ENCODE measurements around the gene FBRSL1. TPM values are rescaled to one million over a fixed set of nuclear protein-coding genes. Genes with fewer than 3 reads are reported as not detected.
"Not testable (repeated sequence)": the region's sequence is repeated elsewhere in the genome, so short reads cannot be mapped to it uniquely, and the experiment has no call there.

The FBRSL1 gene
- total RNA-seq, 1 donor from 2014 or later, result 7.5 TPM

- no peak for DNase-seq (ENCODE audit: low spot score)
Measured at GRCh38 chr12:132470397-132470796, 19.6 kb upstream of the FBRSL1 start.

GRCh38 chr12:132471011-132471857 lies 18.7 kb upstream of the FBRSL1 start:
- peak; percentile 29 for DNase-seq (ENCODE audit: low spot score)

GRCh38 chr12:132471858-132472255 lies 18.1 kb upstream of the FBRSL1 start:
- no peak for DNase-seq (ENCODE audit: low spot score)

DNA sequence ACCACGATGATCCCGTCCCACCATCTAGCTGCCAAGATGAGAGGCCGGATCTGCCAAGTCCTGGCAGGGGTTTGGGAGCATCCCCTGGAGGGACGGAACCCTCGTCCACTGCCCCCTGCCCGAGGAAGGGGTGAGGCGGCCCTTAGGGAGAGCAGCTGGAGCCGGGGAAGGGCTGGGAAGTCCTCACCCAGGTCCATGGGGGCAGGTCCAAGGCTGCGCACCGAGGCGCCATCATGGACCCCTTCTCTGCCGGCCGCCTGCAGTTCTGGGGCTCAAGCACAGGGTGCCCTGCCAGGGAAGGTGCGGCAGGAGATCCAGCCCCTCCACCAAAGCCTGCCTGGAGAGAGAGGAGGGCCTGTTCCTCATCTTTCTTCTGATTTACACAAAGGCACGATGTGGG lies 17.6 kb upstream of the FBRSL1 start:
- DNase-seq (ENCODE audit: low spot score), result no peak

GRCh38 chr12:132474237-132474741 lies 15.7 kb upstream of the FBRSL1 start:
- no peak for DNase-seq (ENCODE audit: low spot score)

- not testable (repeated sequence) for DNase-seq (ENCODE audit: low spot score)
Measured at GRCh38 chr12:132474799-132475303, 15.1 kb upstream of the FBRSL1 start.

DNA sequence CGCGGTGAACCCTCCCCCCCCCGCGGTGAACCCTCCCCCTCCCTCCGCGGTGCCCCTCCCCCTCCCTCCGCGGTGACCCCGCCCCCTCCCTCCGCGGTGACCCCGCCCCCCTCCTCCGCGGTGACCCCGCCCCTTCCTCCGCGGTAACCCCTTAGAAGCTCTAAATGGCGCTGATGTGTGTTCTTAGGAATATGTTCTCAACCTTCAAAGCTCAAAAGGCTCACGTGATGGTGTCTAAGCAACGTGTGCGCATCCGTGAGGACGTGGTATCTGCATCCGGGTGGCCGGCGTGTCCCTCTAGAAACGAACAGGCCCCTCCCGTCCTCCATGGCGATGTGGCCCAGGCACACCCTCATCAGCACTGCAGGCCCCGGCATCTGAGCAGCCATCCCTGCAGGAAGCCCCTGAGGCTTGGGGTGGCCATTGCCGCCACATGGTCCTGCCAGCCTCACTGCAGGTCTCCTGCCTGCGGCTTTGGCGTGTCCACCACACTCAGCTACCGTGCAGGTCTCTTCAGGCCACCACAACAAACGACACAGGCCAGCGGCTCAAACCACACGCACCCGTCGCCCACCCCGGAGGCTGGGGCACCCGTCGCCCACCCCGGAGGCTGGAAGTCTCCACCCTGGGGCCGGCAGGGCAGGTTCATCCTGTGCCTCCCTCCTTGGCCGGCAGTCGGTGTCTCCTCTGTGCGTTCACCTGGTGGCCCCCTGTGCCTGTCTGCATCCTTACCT lies 14.5 kb upstream of the FBRSL1 start:
- DNase-seq (ENCODE audit: low spot score), result no peak

DNA sequence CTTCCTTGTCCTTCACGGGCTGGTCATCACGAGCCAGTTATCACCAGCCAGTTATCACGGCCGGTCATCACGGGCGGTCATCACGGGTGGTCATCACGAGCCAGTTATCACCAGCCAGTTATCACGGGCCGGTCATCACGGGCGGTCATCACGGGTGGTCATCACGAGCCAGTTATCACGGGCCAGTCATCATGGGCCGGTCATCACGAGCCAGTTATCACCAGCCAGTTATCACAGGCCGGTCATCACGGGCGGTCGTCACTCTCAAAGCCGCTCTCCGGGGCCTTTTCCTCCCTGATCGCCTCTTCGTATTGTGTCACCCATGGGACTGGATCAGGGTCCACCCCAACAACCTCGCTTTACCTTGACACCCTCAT lies 13.9 kb upstream of the FBRSL1 start:
- DNase-seq (ENCODE audit: low spot score), result no peak

- DNase-seq (ENCODE audit: low spot score), result no peak
Measured at GRCh38 chr12:132476421-132476820, 13.5 kb upstream of the FBRSL1 start.

- no peak for DNase-seq (ENCODE audit: low spot score)
Measured at GRCh38 chr12:132477017-132477702, 12.8 kb upstream of the FBRSL1 start.

DNA sequence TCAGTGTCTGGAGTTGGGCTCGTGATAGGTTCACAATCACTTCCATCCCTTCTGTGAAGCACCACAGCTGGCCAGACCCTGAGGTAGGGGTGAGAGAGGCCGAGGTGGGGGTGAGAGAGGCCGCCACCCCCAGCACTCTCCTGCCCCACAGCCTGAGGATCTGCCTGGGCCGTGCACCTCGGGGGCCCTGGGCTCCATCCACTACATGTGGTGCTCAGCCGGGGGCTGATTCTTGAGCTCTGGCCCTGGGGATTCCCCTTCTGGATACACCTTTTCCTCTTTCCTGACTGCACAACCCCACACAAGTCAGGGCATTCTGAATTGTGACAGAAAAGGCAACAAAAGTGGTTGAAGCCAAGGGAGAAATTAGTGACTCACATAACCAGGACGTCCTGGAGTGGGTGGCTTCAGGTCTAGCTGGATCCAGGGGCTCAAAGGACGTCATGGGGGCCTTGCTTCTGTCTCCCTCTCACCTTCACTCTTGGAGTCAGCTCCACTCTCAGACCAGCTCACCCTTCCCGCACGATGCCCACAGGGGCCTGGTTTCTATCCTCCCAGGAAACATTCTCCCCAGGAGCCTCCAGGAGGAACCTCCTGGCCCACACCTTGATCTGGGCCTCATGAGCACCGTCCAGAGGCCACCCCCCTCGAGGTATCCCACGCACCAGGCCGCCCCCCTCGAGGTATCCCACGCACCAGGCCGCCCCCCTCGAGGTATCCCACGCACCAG lies 12.1 kb upstream of the FBRSL1 start:
- no peak for DNase-seq (ENCODE audit: low spot score)

DNA sequence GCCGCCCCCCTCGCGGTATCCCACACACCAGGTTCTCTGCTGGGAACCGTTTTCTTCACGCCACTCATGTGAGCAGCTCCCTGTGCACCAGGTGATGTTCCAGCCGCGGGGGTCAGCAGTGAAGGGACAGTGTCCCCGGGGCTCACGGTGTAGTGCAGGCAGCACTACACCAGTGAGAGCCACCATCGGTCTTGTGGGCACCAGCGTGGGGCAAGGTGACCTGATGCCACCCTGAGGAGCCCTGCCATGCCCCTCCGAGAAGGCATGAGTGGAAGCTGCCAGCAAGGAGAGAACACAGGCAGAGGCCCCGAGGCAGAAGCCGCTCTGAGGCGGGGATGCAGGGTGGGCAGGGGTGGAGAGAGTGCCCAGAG lies 11.5 kb upstream of the FBRSL1 start:
- DNase-seq (ENCODE audit: low spot score), result no peak

DNA sequence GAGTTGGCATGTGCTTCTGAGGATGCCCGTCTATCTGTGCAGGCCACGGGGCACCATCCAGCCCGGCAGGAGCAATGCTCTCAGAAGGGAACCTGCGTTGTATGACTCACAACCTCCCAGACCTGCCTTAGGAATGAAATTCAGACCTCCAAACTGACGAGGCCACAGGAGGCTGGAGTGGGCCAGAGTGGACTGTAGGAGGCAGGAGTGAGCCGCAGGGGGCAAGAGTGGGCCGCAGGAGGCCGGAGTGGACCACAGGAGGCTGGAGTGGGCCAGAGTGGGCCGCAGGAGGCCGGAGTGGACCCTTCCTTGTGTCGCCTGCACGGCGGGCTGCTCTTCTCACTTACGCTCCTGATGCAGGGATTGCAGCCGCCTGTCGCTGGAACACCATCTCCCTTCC lies 11.1 kb upstream of the FBRSL1 start:
- DNase-seq (ENCODE audit: low spot score), result no peak

DNA sequence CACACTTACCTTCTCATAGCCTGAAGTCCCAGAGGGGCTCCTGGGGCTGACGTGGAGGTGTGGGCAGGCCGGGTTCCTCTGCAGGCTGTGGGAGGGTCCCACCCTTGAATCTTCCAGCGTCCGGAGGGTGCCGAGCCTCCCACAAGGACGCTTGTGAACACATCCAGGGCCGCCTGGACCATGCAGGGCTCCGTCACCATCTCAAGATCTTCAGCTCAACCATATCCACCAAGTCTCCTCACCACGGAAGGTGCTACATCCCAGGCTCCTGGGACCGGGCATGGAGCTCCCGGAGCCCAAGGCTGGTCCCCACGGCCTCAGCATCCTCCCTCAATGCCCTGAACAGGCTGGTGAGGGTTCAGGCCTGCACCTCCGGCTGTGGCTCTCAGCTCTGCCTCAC lies 10.7 kb upstream of the FBRSL1 start:
- DNase-seq (ENCODE audit: low spot score), result no peak

DNA sequence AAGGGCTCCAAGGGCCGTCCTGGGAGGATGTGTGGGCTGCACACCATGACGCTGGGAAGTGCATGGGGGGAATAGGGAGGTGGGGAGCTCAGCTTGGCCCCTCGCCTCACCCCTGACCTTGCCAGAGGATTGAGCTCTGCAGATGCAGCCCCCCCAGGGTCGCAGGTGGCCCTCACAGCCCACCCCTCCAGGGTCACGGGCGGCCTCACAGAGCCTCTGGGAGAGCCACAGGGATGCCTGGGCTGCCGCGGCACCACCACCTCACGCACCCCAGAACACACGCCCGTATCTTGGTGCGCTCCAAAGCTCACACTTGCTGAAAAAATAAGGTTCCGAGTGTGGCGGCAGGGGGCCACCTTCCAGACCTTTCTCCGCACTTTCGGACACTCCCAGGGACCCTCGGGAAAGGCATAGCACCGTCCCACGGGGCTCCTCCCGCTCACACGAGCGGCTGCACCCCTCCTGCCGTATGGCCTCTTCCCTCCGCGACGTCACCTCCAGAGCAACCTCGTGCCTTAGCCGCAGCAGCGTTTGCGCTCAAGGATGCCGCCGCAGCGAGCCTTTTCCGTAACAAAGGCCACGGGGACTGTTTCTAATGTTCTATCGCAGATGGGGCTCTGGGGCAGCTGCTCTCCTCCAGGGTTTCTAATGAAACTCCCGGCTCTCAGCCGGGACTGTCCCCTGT lies 9.9 kb upstream of the FBRSL1 start:
- no peak for DNase-seq (ENCODE audit: low spot score)

DNA sequence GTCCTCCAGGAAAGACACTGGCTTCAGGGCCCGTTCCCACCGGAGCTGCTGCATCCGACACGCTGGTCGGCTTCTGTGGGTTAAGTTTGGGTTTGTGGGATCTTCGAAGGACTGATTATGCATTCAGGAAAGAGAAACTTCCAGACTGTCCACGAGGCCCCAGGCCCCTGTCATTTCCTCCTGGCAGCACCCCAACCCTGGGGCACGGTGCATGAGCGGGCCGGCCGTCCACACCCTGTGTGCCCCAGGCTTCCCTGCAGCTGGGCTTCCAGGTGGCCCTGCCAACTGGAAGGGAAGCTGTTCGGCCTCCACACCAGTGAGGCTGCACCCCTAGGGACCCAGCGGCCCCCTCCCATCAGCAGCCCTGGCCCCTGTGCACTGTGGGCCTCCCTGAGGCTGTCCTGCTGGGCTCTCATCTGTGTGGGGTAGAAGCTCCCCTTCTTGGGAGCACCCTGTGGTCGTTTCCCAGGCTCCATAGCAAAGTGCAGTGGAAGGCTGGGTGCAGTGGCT lies 9.3 kb upstream of the FBRSL1 start:
- DNase-seq (ENCODE audit: low spot score), result no peak

DNA sequence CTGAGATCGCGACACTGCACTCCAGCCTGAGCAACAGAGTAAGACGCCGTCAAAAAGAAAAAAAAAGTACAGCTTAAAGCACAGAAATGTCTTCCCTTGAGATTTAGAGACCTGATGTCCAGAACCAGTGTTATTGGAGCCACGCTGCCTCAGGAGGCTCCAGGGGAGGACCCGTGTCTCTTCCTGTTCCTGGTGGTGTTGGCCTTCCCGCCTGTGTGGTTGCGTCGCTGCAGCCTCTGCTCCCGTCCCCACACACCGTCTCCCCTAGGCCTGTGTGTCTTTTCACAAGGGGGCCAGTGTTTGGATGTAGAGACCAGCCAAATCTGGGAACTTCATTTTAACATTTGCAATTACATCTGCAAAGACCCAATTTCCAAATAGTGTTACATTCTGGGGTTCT lies 8.6 kb upstream of the FBRSL1 start:
- DNase-seq (ENCODE audit: low spot score), result no peak

DNA sequence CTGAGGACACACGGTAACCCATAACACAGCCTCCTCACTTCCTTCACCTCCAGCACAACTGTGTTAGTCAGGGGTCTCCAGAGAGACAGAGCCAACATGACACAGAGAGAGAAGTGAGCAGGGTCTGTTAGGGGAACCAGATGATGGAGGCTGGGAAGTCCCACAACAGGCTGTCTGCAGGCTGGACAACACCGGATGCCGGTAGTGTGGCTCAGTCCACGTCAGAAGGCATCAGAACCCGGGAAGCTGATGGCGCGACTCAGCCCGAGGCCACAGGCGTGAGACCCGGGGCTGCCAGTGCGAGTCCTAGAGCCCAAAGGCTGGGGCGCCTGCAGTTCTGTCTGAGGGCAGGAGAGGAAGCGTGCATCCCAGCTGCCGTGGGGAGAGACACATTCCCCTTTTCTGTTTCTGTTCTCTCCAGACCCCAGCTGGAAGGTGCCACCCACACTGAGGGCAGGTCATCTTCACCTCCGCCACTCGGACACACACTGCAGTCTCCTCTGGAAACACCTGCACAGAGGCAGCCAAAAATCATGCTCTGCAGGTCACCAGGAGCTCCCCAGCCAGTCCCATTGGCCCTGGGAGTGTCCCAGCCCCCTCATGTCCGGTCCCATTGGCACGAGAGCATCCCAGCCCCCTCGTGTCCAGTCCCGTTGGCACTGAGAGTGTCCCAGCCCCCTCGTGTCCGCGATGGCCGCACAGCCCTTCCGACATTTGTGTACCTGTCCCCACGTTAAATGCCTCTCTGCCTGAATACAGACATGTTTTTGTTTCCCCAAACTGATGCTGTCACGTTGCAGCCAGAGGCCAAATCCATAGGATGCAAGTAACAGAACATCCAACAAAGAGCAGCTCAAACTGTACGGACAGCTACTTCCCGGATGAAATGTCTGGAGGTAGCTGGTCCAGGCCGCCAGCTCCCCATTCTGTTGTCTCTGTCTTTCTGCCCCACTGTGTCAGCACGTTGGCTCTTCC lies 7.9 kb upstream of the FBRSL1 start:
- DNase-seq (ENCODE audit: low spot score), result no peak

GRCh38 chr12:132482771-132483170 lies 7.2 kb upstream of the FBRSL1 start:
- no peak for DNase-seq (ENCODE audit: low spot score)

Data from umbilical cord (tissue), 2 donors.